GM12892 (cell line): ENCODE measurements around the gene ABLIM2.

ENCODE experiments used
- POLR2A ChIP-seq: IDR thresholded peaks from 2 replicates; pipeline ENCODE4 v1.6.1; 2011; ENCODE audit warnings: low read depth, low read length, control low read depth
- POLR2AphosphoS5 ChIP-seq: IDR thresholded peaks from 2 replicates; pipeline ENCODE4 v1.6.1; 2011; ENCODE audit warnings: low read depth, low read length, control low read depth

- TF ChIP-seq POLR2A (no peak), POLR2AphosphoS5 (no peak)
Measured at GRCh38 chr4:7968262-7968896, 190.2 kb downstream of the ABLIM2 start.
